DMS153 treated with DMSO at 0.1 percent for 48 hours (cell line): Measurements from ENCODE around the gene ADIG.
"Not testable (repeated sequence)": the region's sequence is repeated elsewhere in the genome, so short reads cannot be mapped to it uniquely, and the experiment has no call there.

Experiments
- DNase-seq: peaks from one replicate; lab custom pipeline; 2025; ENCODE audit not compliant: unreplicated experiment; lab: John Stamatoyannopoulos, UW

The ADIG gene

DNA sequence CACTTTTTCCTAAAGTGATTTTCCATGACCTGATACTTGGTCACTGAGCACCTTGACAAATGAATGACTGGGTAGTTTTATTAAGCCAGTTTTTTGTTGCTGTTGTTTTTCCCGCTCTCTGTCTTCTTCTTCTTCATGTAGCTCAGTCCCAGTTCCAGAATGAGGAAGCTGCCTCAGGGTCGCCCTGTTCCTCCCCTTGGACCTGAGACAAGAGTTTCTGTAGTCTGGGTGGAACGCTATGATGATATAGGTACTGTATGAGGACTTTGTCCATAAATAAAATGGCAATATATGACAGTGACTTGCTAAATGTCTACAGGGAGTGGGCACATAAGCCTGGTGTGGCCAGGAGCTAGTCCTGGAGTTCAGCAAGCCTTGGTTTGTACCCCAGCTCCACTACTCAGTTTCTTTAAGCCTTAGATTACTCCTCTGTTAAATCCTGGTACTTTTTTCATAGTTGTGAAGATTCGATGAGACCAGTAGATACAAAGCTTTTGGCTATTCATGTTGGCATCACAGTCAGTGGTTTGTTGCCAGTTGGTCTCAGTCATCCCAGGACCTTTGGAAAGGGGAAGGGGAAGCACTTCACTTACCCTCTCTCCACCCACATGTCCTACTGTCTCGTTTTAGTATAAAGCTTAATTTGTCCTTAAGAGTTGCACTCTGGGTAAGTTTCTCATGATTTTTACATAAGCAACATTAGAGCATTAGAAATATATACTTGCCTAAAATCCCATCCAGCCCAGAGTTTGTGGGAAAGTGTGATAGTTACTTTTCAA is 11.1 kb upstream of the ADIG start:
- DNase-seq = no peak

DNA sequence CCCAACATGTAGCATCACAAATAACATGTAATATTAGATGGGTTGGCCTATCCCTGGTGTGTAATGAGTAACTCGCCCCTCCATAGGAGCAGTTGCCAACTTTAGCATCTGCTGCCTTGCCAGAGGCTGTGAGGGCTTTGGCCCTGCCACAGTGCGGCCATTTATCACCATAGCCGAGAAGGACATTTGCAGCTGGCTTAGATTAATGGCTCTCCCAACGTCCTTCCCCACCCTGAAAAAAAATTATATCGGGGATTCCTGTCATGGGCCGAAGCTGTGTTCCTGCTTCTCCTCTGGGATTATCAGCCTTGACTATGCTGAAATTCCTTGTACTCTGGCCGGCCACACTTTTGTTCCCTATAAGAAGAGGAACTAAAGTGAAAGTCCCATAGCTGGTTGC is 7.6 kb upstream of the ADIG start:
- no peak for DNase-seq

DNA sequence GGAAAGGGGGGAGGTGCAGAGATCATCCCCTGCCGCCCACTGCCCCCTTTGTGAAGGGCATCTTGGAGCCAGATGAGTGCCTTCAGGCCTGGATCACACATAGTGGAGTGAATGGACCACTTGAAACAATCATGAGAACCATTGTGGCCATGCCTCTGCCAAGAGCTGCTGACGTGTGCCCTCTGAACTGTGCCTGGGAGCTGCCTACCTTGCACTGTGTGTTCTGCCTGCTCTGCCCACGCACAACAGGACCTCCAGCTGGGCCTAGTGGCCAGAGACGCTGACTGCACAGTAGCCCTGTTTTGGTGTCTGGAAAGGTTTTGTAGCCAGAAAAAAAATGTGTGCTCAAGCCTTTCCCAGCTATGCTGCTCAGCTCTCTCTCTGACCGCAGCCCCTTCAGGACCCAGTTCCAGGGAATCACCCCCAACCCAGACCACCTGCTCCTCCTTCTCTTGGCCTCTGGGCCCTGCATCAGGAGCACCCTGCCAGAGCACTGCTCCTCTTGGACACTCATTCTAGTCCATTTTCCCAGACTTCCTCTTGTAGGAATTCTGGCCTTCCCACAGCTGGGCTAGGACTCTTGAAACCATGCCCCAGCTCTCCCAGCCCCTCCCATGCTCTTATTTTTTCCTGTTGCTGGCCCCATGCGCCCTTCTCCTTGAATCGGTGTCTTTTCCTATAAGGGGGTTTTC is 1.6 kb upstream of the ADIG start:
- DNase-seq = no peak

DNA sequence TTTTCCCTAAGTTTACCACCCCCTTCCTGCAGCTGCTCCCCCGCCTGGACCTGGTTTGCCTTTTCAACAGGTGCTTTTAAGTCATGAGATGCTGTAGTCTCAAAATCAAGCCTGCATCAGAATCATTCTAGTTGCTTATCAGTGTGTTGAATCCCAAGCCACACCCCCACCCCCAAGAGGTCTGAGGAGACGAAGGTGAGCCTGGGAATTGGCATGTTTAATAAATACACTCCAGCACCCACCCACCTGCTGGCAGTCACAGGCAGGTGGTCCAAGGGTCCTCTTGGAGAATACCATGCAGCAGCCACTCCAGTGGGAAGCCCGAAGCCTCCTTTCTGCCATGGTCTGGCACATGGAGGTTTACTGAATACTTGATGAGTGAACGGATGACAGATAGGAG is 1.1 kb upstream of the ADIG start:
- no peak for DNase-seq

DNA sequence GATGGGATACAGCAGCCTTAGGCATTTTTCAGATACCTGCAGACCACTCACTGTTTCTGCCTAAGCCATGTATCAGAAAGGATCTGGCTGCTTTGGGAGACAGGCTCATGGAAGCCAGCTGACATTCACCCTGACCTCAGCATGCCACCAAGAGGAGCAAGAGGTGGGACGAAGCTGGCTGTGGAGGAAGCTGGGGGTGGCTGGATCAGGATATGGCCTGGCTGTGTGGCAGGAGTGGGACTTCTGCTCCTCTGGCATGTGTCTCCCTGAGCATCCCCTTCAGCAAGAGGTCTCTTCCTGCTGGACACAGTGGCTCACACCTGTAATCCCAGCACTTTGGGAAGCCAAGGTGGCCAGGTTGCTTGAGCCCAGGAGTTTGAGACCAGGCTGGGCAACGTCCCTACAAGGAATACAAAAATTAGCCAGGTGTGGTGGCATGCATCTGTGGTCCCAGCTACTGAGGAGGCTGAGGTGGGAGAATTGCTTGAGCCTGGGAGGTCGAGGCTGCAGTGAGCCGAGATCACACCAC is 897 bp downstream of the ADIG start:
- no peak for DNase-seq

DNA sequence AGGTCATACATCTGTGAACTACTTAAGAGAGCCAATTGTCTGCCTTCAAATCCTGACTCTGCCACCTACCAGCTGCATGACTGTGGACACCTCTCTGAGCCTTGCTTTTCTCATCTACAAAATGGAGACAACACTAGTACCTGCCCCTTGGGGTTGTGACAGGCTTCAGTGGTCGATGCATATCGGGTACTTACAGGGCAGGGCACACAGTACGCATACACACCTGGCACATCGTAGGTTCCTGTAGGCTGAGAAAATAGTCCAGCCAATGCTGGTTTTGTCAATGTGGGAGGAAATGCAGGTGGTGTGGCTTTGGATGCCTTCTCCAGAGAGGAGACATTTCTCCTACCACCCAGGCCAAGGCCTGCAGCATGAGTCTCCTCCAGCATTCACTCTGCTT is 2.3 kb downstream of the ADIG start:
- DNase-seq = no peak

DNA sequence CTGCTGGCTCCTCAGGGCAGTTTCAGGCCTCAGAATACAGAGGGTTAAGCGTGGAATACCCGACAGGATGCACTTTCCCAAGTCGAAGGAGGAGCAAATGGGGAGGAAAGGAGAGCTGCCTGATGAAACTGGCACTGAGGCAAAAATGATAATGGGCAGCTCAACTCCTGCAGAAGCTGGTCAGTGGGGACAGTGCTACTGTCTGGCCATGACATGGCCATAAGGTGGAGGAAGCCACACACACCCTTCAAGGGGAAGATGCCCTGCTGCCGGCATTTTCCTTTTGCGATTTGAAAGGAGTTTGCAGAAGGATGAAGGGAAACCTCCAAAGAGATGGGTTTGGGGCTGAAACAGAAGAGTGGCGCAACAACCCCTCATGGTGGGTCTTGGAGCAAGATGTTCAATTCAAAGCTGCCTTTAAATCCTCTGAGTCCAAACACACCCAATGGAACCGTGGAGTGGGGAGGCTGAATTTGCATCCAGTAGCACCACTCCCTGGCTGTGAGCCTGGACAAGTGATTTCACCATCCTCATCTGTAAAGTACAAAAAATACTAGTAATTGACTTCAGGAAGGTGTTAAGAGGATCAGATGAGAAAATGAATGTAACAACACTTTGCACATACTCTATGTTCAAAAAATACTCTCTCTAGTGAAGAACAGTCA is 3.2 kb downstream of the ADIG start:
- no peak for DNase-seq

DNA sequence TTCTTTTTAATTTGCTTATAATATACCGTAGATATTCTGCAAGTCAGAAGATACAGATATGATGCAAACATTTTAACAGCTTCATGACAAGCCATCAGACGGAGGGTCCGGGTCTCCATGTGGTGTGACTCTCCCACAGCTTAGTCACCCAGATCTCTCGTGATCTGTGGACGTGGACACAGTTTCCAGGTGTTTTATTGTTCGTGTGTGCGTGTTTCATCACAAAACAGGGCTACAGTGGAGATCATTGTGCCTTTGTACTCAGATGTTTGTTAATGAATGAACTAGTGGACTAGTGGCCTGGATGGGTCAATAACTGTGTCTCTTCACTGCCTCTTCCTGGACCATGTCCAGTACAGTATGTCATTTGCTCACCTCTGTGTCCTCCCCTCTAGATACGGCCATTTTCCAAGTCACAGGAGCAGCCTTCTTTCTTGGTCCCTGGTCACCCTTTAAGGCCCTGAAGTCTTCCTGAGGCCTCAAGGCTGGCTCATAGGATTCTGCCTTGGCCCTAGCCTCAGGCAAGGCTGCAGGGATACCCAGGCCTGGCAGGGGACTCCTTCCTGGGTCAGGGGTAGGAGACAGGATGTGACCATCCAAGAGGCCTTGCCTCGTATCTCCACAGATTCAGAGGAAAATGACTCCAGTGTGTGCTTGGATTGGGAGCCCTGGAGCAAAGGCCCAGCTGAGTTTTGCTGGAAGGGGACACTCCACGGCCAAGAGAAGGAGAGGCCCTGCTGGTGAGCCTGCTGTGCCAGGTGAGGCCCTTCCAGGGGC is 4.6 kb downstream of the ADIG start:
- DNase-seq = no peak

DNA sequence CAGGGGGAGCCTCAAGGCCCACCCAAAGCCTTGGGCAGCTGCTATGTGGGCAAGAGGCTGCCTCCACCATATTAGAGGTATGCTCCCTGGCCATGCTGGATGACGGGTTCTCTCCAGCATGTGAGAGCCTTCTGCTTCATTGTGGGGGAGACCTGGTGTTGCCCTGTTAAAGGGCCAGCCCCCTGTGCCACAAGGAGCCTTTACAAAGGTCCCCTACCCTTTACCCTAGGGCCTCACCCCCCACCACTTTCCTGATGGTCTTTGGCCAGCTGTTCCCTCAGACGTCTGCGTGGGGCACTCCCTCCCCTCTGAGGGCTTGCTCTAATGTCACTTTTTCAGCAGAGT is 5.2 kb downstream of the ADIG start:
- DNase-seq = no peak

DNA sequence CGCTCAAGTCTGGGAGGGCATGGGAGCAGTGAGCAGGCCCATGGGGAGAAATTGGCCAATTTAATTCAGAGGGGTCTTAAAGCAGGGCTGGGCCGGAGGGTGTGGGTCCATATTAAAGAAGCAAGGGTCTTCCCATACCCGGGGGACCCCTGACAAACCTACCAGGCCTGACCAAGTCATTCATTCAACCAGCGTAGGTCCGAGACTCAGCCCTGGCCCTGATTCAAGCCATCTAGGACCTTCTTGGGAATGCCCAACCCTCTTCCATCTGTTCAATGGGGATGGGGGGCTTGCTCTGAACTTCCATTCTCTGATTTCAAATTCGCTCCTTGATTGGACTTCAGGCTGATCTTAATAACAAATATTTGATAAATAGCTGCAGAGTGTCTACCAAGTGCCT is 7.3 kb downstream of the ADIG start:
- no peak for DNase-seq

DNA sequence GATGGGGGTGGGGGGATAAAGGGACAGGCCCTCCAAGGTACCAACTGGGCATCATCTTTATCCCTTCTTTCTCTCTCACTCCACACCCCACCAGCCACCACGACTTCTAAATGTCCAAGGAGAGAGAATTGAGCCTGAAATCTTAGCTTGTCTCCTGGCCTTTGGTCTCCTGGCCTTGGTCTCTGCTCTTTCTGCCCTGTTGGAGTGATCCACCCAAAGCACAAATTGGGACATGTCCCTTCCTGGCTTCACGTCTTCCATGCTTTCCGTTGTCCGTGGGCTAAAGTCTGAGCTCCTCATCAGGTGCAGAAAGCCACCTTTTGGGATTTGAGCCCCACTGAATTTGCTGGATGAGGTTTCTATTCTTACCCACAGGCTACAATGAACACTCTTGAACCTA is 8.4 kb downstream of the ADIG start:
- no peak for DNase-seq

DNA sequence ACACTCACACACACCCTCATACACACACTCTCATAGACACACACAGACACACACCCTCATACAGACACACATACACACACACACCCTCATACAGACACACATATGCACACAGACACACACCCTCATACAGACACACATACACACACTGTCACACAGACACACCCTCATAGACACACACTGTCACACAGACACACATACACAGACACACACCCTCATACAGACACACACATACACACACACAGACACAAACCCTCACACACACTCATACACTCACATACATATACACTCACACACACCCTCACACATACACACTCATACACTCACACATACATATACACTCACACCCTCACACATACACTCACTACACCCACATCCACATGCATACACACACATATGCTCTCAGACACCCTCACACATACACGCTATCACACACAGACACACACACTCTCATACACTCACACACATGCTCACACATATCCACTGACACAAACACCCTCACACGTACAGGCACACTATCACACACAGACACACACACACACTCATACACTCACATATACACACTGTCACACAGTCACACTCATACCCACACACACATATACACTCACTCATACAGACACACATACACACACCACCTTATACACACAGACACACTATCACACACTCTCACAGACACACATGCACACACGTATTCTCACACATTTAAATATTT is 9.1 kb downstream of the ADIG start:
- DNase-seq = no peak

DNA sequence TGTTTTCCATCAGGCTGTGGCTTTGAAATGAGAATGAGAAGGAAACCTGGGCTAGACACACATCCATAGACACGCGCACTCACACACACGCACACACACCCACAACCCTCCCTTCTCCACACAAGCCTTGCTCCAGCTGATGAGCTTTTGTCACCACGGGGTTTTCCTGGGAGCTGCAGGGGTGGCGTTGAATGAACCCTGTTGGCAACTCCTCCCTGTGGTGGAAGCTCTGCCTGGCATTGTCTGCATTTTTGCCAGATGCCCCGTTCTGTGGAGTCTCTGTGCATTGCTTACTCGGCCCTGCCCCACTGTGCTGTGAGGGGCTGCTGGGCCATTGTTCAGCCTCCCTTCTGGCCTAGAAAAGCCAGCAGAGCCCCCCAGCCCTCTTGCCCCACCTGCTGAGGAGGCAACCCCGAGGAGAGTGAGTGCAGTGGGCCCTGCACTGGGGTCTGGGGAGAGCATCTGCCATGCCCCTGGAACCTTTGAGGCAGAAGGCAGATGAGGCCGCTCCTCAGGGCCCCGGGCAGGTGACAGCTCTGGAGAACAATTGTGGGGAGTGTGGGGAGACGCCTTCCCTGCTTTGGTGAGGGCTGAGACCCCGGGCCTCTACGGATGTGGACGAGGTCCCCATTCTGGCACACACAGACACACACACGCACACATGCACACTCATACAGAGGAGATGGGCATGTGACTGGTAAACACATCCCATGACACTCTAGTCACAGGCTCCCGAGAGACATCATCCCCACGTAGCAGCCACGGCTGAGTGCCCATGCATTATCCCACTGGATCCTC is 9.9 kb downstream of the ADIG start:
- DNase-seq = no peak

DNA sequence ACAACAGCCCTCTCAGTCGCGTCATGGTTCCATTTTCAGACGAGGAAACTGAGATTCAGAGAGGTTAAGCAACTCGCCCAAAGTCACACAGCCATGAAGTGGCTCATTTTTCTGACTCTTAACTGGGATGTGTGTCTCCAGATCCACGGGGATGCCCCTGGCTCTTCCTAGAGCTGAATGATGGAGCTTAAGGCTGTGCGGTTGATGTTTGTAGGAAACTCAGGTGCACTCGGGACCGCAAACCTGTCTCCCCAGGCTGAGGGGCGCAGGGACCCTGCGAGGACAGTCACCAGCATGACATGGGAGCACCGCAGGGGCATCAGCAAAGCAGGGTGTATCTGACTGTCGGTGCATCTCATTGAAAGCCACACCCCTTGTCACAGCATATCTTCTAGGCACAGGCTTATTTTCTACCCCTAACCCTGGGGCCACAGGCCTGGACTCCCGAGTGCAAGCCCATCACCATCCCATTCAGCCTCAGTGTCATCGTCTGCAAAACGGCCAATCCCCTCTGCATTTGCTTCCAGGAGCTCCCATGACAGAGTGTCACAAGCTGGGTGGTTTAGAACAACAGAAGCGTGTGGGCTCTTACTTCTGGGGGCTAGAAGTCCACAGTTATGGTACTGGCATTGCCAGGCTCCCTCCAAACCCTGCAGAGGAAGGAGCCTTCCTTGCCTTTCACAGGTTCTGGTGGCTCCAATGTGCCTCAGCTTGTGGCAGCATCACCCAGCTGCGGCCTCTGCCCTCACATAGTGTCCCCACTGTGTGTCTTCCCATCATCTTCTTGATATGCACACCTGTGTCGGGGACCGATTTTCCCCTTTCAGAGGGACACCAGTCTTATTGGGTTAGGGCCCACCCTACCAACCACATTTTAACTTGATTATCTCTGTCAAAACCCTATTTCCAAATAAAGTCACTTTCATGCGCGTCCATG is 10.7 kb downstream of the ADIG start:
- no peak for DNase-seq

DNA sequence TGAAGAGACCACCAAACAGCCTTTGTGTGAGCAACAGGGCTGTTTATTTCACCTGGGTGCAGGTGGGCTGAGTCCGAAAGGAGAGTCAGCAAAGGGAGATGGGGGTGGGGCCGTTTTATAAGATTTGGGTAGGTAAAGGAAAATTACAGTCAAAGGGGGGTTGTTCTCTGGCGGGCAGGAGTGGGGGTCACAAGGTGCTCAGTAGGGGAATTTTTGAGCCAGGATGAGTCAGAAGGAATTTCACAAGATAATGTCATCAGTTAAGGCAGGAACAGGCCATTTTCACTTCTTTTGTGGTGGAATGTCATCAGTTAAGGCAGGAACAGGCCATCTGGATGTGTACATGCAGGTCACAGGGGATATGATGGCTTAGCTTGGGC is 11.4 kb downstream of the ADIG start:
- not testable (repeated sequence) for DNase-seq

DNA sequence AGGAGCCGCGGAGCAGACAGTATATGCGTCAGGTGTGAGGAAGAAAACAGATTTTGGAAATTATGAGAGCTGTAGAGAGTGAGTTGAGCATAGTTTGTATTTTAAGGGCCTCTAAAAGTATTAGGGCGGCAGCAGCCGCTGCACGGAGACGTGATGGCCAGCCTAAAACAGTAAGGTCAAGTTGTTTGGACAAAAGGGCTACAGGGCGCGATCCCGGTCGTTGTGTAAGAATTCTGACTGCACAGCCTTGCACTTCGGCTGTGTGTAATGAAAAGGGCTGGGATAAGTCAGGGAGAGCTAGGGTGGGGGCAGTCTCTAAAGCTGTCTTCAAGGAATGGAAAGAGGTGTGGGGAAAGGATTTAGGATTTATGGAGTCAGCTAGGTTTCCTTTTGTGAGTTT is 13.3 kb downstream of the ADIG start:
- not testable (repeated sequence) for DNase-seq

DNA sequence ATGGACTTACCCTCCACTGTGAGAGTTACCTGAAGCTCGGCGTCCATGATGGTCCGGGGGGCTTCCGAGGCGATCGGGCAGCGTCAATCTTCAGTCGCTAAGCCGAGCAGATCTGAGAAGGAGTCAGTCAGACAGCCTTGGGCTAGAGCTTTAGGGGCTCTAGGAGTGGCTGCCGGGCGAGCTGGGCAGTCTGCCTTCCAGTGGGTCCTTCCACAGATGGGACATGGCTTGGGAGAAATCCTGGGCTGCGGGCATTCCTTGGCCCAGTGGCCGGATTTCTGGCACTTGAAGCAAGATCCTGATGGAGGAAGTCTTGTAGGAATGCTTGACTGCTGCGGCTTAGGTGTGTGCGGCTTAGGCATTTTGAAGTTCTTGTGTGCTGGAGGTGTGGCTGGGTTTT is 14.9 kb downstream of the ADIG start:
- not testable (repeated sequence) for DNase-seq

DNA sequence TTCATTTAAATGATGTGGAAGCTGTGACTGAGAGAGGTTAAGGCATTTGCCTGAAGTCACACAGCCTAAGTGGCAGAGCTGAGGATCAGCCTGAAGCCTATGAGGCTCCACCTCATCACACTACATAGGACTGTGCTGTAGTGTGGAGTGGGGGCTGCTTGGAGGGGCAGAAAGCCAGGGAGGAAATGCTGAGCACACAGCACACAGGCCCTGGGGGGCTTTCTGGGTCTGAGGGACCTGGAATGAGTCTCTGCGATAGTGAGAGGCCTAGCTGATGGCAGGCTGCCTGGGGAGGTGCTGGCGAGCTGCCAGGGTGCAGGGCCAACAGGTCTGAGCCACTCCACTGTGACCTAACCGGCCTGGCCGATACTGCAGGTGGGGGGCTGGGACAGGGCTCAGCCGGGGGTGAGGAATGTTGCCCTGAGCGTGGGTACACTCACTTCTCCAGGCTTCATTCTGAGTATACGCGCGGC is 18.4 kb downstream of the ADIG start:
- no peak for DNase-seq

DNA sequence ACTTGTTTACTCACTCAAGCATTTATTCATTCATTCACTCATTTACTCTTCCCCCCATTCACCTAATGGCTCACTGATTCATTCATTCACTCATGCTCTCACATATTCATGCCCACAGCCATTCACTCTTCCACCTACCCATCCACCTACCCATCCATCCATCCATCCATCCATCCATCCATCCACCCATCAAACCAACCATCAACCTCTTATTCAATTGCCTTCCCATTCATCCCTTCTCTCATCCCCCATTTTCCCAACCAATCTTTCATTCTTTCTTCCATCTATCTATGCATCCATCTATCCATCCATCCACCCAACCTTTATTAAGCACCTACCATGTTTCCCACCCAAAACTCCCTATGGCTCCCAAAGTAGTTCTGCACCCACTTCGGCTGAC is 19.1 kb downstream of the ADIG start:
- DNase-seq = no peak
